ENCODE data around the gene EEF1A2.

DNA sequence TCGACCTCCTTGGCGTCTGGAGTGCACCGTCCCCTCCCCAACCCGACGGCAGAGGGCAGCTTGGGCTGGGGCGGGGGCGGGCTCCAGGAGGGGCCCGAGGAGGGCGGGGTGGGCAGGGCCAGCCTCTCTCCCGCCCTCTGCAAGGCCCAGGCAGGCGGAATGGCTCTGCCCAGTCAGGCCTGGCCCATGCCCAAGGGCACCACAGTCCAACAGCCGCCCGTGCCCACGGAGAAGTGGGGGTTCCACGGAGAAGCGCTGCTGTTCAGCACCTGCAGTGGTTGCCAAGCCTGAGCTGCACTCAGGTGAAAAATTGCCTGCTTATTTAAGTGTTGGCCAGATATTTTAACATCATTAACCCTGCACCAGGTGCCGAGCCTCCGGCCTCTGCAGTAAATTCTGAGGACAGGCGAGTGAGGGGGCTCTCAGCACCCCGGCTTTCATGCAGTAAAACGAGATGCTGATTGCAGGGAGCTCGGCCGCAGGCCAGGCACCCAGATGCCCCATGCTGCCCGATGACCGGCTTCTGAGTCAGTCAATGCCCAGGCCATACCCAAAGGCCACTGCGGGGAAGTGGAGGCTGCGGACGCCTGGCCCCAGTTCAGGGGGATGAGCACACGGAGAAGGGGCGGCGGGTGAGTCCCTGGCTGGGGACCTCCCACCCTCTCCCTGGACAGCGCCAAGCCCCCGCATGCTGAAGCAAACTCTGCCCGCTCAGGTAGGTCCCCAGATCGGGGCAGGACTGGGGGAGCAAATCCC is 49.0 kb upstream of the EEF1A2 start, which contains the start of gene SRMS:
- TF ChIP-seq CTCF (IDR thresholded peaks at IDR 0.05; ENCODE audit: insufficient read depth, low read depth, low read length), result no peak
- TF ChIP-seq EZH2 (IDR thresholded peaks at IDR 0.05; ENCODE audit: insufficient read depth, low read length), result no peak

All from astrocyte (in vitro differentiated cells and primary cell).